ENCODE data around the gene HOXA6.

The HOXA6 gene

DNA sequence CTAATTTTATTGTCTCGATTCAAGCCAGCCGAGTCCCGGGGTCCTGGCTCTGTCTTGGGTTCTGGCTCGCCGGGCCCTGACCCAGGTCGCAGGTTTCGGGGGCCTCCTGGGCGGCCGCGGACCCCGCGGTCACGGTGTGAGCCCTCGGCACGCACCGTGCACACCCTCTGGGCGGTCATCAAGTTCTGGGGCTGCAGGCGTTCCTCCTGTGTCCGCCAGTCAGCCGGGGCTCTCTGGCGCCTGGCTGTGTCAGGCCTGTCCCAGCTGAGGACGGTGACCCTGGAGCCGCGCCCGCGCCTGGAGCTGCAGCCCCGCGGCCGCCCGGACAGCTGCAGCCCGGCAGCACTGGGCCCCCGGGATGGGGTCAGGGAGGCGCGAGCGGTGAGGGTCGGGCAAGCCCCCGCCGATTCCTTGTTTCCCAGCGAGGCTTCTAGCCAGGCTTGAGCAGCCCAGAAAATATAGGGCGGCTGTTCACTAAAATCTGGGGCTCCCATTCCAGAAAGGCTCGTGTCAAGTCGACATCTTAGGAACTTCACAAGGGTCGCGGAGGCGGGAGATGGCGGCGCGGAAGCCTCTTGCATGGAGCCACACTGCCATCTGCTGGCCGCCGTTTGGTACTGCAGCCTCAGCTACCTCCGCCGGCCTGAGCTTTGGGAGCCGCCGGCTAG lies 13.1 kb upstream of the HOXA6 start:
- DNase-seq: peak; percentile 82

DNA sequence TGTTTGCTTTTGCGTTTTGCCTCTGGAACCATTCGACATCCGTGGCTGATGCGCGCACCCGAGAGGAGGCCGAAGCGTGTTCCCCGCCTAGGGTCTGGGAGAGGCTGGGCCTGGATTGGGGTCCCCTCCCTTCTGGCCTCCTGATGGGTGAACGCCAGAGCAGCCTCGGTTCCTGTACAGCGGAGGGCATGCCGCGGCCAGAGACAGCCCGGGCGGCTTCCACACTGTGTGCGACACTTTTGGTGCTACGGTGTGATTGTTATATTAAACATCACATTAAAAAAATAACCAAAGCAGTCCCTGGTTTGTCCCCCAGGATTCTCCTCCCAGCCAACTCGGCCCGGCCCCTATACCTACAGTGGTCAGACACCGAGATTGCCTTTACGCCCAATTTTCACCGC lies 12.6 kb upstream of the HOXA6 start:
- no peak for DNase-seq

- DNase-seq: no peak
Observed at GRCh38 chr7:27159266-27160144, 11.9 kb upstream of the HOXA6 start.

GRCh38 chr7:27158436-27159265 lies 11.1 kb upstream of the HOXA6 start:
- no peak for DNase-seq

- DNase-seq: no peak
Observed at GRCh38 chr7:27157702-27158431, 10.3 kb upstream of the HOXA6 start.

DNA sequence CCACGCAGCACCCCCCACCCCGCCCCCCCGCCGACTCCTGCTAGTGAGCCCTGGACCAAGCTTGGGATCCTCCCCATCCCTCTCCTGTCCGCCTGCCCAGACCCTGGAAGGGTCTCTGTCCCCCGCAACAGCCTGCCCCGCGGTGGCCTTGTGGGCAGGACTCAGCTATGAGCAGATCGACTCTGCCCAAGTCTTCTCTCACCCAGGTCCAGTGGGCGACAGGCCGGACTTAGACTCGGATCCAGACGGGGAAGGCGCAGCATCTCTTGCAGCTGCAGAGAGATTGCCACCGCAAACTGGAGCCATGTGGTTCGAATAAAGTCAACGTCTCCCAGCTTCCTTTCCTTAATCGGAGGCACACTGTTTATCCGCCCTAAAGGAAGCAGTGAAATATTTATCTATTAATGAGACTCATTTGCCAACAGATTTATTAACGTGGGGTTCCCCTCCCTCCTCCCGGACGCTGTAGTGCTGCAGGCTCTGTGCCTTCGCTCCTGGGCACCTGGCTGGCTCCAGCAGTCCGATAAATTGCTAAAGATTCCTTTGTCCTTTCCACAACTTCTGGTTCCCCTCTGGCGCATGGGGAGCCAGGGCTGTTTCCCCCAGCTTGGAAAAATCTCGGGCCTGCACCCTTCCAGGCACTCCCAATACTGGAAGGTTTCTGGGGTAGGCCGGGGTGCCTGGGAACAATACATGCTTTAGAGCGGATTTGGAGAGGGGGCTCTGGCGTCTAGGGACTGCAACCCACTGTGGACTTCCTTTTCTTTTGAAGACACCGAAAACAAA lies 9.5 kb upstream of the HOXA6 start:
- no peak for DNase-seq

DNA sequence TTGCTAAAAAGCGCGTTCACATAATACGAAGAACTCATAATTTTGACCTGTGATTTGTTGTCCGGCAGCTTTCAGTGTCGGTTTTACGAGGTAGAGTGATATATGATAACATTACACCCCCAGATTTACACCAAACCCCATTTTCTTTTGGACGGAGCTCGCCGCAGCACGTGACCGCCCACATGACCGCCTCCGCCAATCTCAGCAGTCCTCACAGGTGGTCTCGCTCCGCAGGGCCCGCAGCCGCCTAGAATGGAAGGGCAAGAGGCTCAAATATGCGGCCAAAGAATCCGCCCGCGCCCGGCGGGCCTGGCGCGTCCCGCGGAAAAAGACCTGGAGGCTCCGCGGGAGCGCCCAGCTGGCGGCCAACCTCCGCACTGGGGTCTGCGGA lies 8.9 kb upstream of the HOXA6 start, which contains the start of gene HOXA7:
Gene HOXA7, minus strand, starts transcription at position 168 of the 391 bp plus-strand sequence. Its CDS starts 130 bp downstream, at position 38.
- DNase-seq: no peak

- DNase-seq: no peak
Observed at GRCh38 chr7:27155816-27156507, 8.4 kb upstream of the HOXA6 start.

GRCh38 chr7:27154901-27155815 lies 7.6 kb upstream of the HOXA6 start:
- no peak for DNase-seq

GRCh38 chr7:27154369-27154768 lies 6.8 kb upstream of the HOXA6 start:
- no peak for DNase-seq

- no peak for DNase-seq
Observed at GRCh38 chr7:27153526-27153925, 6.0 kb upstream of the HOXA6 start.

DNA sequence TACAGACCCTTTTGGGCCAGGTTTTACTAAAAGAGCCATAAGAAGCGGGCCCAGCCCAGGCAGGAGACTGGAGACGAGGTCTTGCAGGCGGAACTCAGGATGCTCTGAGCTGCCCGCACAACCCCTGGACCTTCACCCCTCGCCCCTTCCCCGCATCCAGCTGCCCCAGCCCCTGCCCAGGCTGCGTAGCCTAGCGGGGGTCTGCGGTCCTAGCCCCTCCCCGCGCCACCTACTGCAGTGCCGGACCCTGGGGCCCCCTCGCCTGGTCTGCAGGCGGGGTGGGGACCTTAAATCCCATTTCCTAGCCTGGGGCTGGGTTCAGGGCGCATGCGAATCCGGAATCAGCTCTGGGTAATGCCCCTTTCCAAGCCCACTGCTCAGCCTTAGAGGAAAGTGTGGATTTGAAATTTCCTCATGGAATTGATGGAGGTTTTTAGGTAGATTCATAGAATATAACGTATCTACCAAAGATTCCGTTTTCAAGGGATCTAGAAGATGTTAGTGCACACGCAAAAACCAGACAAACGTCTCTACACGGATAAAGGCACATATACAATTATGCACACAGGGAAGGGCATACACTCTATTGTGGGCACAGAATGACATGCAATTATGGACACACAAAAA lies 5.4 kb upstream of the HOXA6 start:
- DNase-seq: no peak

GRCh38 chr7:27151931-27152815 lies 4.6 kb upstream of the HOXA6 start, which contains the start of gene HOXA3:
Gene HOXA3, minus strand, starts transcription at chr7:27152583. Its CDS starts 41,943 bp downstream, at chr7:27110640.
- no peak for DNase-seq

DNA sequence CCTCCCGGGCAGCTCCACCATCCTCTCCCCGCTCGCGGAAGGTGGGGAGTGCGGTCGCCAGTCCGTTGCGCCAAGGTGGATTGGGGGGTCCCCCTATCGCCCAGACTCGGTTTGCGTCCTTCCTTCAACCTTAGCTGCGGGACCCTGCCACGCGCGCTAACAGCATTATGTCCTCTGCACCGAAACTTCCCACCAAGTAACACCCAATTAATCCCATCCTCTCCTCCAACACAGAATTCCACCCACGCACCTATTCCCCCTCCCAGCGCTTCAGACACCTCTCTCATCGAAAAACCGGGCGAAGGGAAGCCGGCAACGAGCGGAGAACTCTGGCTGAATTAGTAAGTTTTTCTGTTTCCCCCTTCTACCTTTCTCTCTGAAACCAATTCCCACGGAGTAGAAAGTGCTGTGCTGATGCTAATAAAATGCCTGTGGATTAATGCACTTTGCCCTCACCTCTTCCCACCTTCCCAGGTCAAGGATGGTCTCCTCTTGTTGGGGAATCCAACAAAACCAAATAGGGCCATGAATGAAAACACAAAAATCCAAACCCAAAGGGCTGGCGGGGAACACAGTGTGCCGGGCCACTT lies 3.9 kb upstream of the HOXA6 start:
- DNase-seq: no peak

GRCh38 chr7:27150568-27151340 lies 3.2 kb upstream of the HOXA6 start:
- DNase-seq: peak; percentile 49

GRCh38 chr7:27149842-27150567 lies 2.4 kb upstream of the HOXA6 start:
- no peak for DNase-seq

Data from activated CD4-positive, alpha-beta T cell treated with anti-CD3 and anti-CD28 coated beads for 1 hour (primary cell).